Measurements from ENCODE around the gene MYH15.

DNA sequence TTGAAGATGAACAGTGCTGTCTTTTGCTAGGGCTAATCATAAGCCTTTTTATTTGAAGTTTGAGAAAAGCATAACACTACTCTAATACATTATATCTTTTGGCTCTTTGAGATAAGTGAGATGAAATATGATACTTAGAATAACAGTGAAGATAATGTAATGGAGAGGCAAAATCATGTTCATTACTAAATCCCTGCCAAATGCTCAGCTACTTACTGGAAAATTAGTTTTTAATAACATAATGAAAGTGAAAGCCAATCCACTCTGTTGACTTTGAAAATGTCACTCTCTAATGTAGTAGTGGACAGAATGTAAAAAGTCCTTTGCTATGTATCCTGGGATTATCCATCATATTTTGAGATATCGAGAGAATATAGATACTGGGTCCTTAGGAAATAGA is 35.9 kb upstream of the MYH15 start:
- TF ChIP-seq, protein P1, sequence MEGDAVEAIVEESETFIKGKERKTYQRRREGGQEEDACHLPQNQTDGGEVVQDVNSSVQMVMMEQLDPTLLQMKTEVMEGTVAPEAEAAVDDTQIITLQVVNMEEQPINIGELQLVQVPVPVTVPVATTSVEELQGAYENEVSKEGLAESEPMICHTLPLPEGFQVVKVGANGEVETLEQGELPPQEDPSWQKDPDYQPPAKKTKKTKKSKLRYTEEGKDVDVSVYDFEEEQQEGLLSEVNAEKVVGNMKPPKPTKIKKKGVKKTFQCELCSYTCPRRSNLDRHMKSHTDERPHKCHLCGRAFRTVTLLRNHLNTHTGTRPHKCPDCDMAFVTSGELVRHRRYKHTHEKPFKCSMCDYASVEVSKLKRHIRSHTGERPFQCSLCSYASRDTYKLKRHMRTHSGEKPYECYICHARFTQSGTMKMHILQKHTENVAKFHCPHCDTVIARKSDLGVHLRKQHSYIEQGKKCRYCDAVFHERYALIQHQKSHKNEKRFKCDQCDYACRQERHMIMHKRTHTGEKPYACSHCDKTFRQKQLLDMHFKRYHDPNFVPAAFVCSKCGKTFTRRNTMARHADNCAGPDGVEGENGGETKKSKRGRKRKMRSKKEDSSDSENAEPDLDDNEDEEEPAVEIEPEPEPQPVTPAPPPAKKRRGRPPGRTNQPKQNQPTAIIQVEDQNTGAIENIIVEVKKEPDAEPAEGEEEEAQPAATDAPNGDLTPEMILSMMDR (IDR thresholded peaks at IDR 0.05) = no peak
- no peak for TF ChIP-seq POLR2A (IDR thresholded peaks at IDR 0.05)

Measured in thyroid gland (tissue), 4 donors.